GM19099 (cell line): ENCODE measurements around the gene KRTAP1-5.
"Not testable (repeated sequence)": the region's sequence is repeated elsewhere in the genome, so short reads cannot be mapped to it uniquely, and the experiment has no call there.

Experiments
- POLR2A ChIP-seq: IDR thresholded peaks from 3 replicates; pipeline ENCODE4 v1.6.1; 2011; ENCODE audit warnings: low read depth; ENCODE audit not compliant: insufficient read length; ENCODE audit errors: extremely low read depth

The KRTAP1-5 gene

DNA sequence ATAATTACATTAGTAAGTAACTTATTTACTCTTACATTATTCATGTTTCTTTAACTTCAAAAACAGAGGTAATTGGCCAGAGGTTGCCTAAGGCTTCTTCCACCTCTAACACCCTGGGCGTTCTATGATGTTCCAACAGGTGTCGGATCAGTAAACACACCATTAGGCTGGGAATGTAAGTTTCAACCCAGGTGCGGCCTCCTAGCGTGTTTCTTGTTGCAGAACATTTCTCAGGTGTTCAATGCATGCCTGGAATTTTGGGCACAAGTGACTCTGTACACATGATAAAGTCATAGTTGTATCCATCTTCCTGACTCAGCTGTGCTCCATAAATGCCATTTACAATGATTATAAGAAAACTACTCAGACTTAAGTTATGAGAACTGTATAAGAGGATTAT, 27.0 kb upstream of the KRTAP1-5 start:
- TF ChIP-seq POLR2A, result no peak

DNA sequence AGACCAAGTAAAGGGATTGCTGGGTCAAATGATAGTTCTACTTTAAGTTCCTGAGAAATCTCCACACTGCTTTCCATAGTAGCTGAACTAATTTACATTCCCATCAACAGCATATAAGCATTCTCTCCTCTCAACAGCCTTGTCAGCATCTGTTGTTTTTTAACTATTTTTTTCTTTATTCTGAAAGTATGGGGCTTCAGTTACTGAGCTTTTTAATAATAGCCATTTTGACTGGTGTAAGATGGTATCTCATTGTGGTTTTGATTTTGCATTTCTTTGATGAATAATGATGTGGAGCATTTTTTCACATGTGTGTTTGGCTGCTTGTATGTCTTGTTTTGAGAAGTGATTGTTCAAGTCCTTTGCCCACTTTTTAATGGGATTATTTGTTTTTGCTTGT, 25.6 kb upstream of the KRTAP1-5 start:
- TF ChIP-seq POLR2A, result no peak

DNA sequence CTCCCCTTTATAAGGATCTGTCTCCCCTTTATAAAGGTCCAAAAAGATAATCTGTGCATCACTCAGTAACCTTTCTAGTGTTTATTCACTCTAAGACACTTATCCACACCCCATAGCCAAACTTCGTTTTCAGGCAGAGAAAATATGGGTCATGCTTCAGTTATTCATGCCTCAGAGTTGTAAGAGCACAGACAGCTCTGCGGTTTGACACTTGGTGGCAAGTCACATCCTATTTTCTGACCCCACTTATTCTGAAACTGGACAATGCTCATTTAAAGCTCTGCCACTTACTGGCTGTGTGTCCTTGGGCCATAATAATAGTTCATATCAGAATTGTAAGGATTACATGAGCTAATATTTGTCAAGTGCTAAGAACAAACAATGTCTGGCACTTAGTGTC, 22.1 kb upstream of the KRTAP1-5 start:
- TF ChIP-seq POLR2A, result no peak

DNA sequence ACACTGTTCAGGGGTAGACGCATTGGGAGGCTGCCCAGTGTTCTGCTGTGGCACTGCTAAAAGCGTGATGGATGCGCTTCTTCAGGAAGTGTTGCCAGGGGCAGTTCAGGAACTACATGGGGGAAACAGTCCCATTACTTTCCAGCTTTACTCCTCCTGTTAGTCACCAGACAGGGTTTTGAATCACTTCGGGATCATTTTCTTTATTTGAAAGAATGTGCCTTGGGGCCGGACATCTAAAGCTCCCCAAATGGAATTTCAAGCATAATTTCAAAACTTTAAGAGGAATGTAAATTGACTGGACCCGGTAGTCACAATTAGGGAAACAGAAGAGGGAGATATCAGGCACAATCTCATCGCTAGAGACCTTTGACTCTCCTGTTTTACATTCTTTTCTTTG, 21.4 kb upstream of the KRTAP1-5 start:
- TF ChIP-seq POLR2A, result no peak

DNA sequence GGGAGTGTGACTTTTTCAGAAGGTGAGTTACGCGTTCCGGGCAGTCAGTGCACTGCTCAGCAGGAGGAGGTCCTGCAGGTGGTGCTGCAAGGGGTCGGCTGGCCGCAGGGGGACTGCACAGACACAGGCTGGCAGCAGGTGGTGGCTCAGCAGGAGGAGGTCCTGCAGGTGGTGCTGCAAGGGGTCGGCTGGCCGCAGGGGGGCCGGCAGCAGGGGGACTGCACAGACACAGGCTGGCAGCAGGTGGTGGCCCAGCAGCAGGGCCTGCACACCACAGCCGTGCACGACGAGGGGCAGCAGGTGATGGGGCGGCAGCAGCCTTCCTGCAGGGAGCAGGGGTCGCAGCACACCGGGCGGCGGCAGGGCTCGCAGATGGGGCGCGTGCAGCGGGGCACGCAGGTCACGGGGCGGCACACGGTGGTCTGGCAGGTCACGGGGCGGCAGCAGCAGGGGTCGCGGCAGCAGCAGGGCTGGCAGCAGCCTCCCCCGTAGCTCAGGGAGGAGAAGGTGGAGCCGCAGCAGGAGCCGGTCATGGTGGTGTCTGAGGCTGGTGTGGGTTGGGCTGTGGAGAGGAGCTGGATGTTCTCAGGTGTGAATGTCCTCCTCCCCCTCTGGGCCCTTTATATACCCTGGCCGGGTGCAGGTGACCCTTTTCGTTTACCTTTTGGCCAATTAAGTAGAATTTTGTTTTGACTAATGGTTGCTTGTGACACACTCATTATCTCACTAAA, 19.9 kb upstream of the KRTAP1-5 start, which contains the start of gene KRTAP2-1:
Gene KRTAP2-1 (minus strand): TSS at position 582 of the 731 bp plus-strand sequence. CDS start 49 bp downstream, at position 533.
- not testable (repeated sequence) for TF ChIP-seq POLR2A

DNA sequence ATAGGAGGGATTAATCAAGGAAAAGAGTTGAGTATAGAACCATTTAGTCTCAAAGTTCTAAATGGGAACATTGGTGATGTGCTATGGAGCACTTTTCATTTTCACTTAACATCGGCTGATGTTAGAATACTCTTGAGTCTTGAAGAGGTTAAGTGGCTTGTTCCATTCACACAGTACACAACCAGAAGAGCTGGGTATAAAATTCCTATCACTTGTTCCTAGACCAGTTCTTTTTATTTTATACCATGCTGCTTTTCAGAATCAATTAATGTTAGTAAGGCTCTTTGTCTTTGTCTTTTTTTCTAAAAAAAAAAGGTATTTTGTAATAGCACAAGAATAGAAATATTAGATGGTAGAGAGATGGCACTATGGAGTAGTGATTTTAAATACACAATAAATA, 15.9 kb upstream of the KRTAP1-5 start:
- no peak for TF ChIP-seq POLR2A

DNA sequence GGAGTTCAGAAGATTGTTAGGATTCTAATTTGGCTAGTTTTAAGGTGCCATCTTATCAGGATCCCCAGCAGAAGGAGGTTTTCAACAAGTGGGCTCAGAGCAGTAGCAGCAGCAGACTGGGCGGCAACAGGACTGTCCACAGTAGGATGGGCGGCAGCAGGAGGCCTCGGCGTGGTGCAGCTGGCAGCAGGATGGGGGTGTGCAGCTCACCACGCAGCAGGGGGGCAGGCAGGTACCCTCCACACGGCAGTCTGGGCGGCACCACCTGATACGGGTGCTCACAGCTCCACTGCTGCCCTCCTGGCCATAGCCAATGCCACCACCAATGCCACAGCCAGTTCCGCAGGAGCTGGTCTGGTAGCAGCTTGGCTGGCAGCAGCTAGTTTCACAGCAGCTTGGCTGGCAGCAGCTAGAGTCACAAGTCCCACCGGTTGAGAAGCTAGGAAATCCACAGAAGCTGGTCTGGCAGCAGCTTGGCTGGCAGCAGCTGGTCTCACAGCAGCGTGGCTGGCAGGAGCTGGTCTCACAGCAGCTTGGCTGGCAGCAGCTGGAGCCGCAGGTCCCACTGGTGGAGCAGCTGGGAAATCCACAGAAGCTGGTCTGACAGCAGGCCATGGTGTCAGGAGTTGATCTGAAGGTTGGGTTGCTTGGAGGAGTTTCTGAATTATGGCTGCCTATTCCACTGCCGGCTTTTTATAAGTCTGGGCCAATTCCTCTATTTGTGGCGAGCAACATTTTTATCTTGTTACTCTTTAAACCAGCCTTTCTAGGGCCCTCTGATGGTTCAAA, 14.0 kb upstream of the KRTAP1-5 start, which contains the start of gene KRTAP1-1:
Gene KRTAP1-1 (minus strand): TSS at position 668 of the 789 bp plus-strand sequence. CDS start 53 bp downstream, at position 615.
- not testable (repeated sequence) for TF ChIP-seq POLR2A

DNA sequence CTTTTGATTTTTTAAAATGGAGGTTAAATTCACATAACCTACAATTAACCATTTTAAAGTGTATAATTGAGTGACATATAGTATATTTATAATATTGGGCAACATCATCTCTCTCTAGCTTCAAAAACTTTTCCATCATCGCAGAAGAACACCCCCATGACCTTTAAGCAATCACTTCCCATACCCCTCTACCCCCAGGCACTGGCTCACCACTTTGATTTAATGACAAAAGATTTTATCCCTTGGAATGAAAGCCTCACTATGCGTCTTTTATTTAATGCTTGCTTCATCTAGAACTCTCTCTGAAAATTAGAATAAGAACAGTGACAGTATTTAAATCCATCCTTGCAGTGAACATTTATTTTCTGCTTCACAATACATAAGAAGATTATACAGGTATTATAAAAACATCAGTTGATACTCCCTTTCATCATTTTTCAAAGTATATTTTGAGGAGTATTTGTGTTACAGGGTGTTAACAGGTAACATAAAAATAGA, 10.9 kb upstream of the KRTAP1-5 start:
- no peak for TF ChIP-seq POLR2A

DNA sequence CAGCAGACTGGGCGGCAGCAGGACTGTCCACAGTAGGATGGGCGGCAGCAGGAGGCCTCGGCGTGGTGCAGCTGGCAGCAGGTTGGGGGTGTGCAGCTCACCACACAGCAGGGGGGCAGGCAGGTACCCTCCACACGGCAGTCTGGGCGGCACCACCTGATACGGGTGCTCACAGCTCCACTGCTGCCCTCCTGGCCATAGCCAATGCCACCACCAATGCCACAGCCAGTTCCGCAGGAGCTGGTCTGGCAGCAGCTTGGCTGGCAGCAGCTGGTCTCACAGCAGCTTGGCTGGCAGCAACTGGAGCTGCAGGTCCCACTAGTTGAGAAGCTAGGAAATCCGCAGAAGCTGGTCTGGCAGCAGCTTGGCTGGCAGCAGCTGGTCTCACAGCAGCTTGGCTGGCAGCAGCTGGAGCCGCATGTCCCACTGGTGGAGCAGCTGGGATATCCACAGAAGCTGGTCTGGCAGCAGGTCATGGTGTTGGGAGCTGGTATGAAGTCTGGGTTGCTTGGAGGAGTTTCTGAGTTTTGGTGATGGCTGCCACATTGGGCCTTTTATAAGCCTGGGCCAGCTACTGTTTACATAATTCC, 7.4 kb upstream of the KRTAP1-5 start, which contains the start of gene KRTAP1-3:
Gene KRTAP1-3 (minus strand): TSS at position 529 of the 590 bp plus-strand sequence. CDS start 53 bp downstream, at position 476.
- TF ChIP-seq POLR2A, result not testable (repeated sequence)

DNA sequence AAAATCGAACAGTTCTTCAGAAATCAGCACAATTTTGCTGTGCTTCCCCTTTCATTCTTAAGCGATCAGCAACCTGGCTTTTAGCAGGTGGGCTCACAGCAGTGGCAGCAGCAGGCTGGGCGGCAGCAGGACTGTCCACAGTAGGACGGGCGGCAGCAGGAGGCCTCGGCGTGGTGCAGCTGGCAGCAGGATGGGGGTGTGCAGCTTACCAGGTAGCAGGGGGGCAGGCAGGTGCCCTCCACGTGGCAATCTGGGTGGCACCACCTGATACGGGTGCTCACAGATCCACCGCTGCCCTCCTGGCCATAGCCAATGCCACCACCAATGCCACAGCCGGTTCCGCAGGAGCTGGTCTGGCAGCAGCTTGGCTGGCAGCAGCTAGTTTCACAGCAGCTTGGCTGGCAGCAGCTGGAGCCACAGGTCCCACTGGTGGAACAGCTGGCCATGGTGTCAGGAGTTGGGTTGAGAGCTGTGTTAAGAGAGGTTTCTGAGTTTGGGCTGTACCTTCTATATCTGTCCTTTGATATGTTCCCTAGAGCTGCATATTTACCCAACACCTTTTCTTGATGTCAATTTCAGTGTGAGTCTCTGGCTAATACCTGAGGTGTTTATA, 2.7 kb upstream of the KRTAP1-5 start, which contains the start of gene KRTAP1-4:
Gene KRTAP1-4 (minus strand): TSS at position 563 of the 613 bp plus-strand sequence. CDS start 117 bp downstream, at position 446.
- TF ChIP-seq POLR2A, result no peak

DNA sequence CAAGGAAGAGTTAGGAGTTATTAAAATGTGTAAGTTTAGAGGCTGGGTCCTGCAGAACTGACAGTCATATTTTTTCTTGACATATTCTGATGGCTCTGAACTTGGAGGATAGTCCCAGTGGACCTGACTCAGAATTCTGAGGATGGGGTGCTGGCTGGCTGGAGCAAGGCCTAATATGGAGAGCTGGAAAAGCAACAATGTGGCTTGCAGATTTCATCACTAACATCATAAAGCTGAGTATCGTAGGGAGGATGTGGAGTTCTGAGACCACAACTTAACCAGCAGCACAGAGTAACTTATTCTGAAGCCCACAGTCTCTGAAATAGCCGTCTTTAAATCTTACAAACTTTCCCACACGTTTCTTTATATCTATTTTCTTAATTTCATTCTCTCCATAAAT, 2.3 kb downstream of the KRTAP1-5 start:
- TF ChIP-seq POLR2A, result no peak

DNA sequence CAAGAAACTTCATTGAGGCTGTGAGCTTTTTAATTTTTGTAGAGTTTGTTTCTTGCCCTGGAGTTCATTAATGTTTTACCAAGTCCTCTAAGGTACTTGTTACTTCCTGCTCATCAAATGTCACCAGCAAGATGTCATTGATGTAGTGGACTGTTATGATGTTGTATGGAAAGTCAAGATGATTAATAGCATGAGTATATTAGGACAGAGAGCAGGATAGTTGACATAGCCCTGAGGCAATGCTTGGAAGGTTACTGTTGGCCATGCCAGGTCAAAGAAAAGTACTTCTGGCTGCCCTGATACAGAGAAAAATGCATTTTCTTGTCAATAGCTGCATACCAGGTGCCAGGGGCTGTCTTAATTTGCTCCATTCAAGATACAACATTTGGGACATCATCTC, 6.7 kb downstream of the KRTAP1-5 start:
- no peak for TF ChIP-seq POLR2A

DNA sequence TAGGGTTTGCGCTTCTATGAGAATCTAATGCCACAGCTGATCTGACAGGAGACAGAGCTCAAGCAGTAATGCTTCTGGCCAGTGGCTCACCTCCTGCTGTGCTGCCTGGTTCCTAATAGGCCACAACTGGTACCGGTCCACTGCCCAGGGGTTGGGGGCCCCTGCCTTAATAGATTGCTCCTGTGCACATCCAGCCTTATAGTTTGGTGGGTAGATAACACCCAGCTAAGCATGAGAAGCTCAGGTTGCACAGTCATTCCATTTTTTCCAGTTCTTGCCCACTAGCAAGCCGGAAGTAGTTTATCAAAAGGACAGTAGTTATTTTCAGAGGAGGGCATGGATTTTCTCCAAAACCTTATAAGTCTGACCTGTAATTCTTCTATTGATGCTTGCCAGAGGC, 7.6 kb downstream of the KRTAP1-5 start:
- TF ChIP-seq POLR2A, result no peak

DNA sequence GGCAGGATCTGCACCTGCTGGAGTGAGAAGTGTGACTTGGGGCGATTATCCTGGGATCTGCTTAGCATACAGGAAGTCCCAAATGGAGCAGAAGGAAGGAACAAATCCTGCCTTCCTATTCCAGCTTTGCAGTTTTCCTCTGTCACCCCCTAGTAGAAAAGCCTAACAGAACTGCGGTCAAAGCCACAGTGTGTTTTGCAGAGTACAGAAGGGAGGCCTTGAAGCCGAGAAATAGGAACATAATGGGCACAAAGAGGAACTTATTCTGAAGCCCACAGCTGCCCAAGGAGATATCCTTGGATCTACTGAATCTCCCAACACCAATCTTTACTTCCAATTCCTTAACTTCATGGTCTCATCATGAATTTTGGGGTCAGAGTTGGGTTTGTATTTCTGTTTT, 8.5 kb downstream of the KRTAP1-5 start:
- TF ChIP-seq POLR2A, result no peak
